GM12878 (cell line): ENCODE results near the gene FANK1. TPM values are rescaled to one million over a fixed set of nuclear protein-coding genes. Genes with fewer than 3 reads are reported as not detected.

Experiments
- ATAC-seq: fragments of 200-7000 bp; cut with Tn5 transposase; 3 replicates; pipeline ENCODE4 v1.9.1; 2020; ENCODE audit warnings: mild to moderate bottlenecking, moderate library complexity
- BruUV-seq: library from RNA; stranded (reverse); fragments of 400-500 nt; replicated peaks from 2 replicates; lab custom pipeline; 2021; lab: Mats Ljungman, UMichigan
- CTCF ChIA-PET: fragments of 300-600 bp; sonication (Branson Sonifier 250); formaldehyde crosslinking; extraction: SDS; loops from one replicate; lab custom pipeline; 2021; ENCODE audit warnings: inconsistent platforms; lab: Yijun Ruan, JAX
- POLR2A ChIA-PET: fragments of 350-600 bp; formaldehyde crosslinking; extraction: SDS; loops from one replicate; lab custom pipeline; 2021; ENCODE audit warnings: inconsistent platforms; lab: Charles Lee
- RAD21 ChIA-PET: fragments of 300-600 bp; sonication (Branson Sonifier 250); formaldehyde crosslinking; loops from one replicate; lab custom pipeline; 2023; ENCODE audit warnings: antibody characterized with exemption; ENCODE audit not compliant: unreplicated experiment; lab: Charles Lee
- SMC1A ChIA-PET: fragments of 300-600 bp; sonication (Branson Sonifier 250); formaldehyde crosslinking; loops from one replicate; lab custom pipeline; 2023; ENCODE audit not compliant: unreplicated experiment, uncharacterized antibody; lab: Charles Lee
- DNase-seq: peaks from one replicate; pipeline ENCODE4 v3.0.0-alpha.2; 2011; ENCODE audit warnings: low read depth, low spot score
- FAIRE-seq: peaks from 3 replicates; lab custom pipeline; 2011; peaks lifted over from hg19 to GRCh38; lab: Jason Lieb, UNC
- H2AFZ ChIP-seq: 2 replicates; pipeline ENCODE4 v1.6.0; 2011; ENCODE audit warnings: low read depth, low read length, control low read depth; ENCODE audit not compliant: control insufficient read depth
- H3K27ac ChIP-seq: 2 replicates; pipeline ENCODE4 v1.5.1; 2011; ENCODE audit warnings: control low read depth; ENCODE audit not compliant: control insufficient read depth, insufficient read depth
- H3K27me3 ChIP-seq, 2 experiments: replicated peaks in 1 of 2; 2 replicates each; pipeline versions ENCODE4 v1.6.0 to v1.6.1; 2011; ENCODE audit warnings: low read length in 1 of 2; ENCODE audit not compliant: control insufficient read depth in 2 of 2, insufficient read depth in 2 of 2
- H3K36me3 ChIP-seq, 2 experiments: 2 replicates each; pipeline ENCODE4 v1.5.1; 2011; ENCODE audit warnings: low read length in 1 of 2; ENCODE audit not compliant: control insufficient read depth in 2 of 2, insufficient read depth in 2 of 2
- H3K4me1 ChIP-seq: 2 replicates; pipeline ENCODE4 v1.6.1; 2011; ENCODE audit warnings: mild to moderate bottlenecking, low read length, moderate library complexity, mixed read lengths; ENCODE audit not compliant: control insufficient read depth, insufficient read depth
- H3K4me2 ChIP-seq: 2 replicates; pipeline ENCODE4 v1.6.0; 2011; ENCODE audit warnings: control low read depth; ENCODE audit not compliant: control insufficient read depth, insufficient read depth
- H3K4me3 ChIP-seq: fragments of 200-600 bp; sonication (generic); 2 replicates; pipeline ENCODE4 v1.5.1; 2016
- H3K79me2 ChIP-seq: 2 replicates; pipeline ENCODE4 v1.6.0; 2011; ENCODE audit warnings: low read length; ENCODE audit not compliant: control insufficient read depth, insufficient read depth
- H3K9ac ChIP-seq: 2 replicates; pipeline ENCODE4 v1.8.0; 2011; ENCODE audit warnings: low read length, control low read depth, mixed read lengths; ENCODE audit not compliant: control insufficient read depth, insufficient read depth
- H3K9me3 ChIP-seq: replicated peaks from 3 replicates; pipeline ENCODE4 v1.5.1; 2011; ENCODE audit warnings: mild to moderate bottlenecking, low read length; ENCODE audit not compliant: control insufficient read depth, insufficient read depth
- H4K20me1 ChIP-seq: 2 replicates; pipeline ENCODE4 v1.6.0; 2011; ENCODE audit not compliant: control insufficient read depth, insufficient read depth
- BMI1 ChIP-seq: fragments of 450-650 bp; IDR thresholded peaks from 2 replicates; pipeline ENCODE4 v1.6.1; 2016; ENCODE audit warnings: mild to moderate bottlenecking, moderate library complexity, borderline replicate concordance
- CHD4 ChIP-seq: fragments of 200-600 bp; sonication (generic); IDR thresholded peaks from 2 replicates; pipeline ENCODE4 v1.6.1; 2016; ENCODE audit warnings: mild to moderate bottlenecking
- JUNB ChIP-seq: IDR thresholded peaks from 2 replicates; pipeline ENCODE4 v1.6.1; 2016; ENCODE audit warnings: antibody characterized with exemption, mild to moderate bottlenecking
- RELA ChIP-seq: fragments of 450-650 bp; IDR thresholded peaks from 2 replicates; pipeline ENCODE4 v1.8.0; 2014; ENCODE audit warnings: borderline replicate concordance; ENCODE audit not compliant: partially characterized antibody
- ZNF207 ChIP-seq: fragments of 450-650 bp; IDR thresholded peaks from 2 replicates; pipeline ENCODE4 v1.6.1; 2014; ENCODE audit warnings: antibody characterized with exemption, mild to moderate bottlenecking, borderline replicate concordance
- WGBS: methylation state at CpG from one replicate; pipeline ENCODE4 v1.1.6; 2016; ENCODE audit warnings: low lambda C conversion rate; ENCODE audit not compliant: insufficient replicate concordance, insufficient coverage; ENCODE audit errors: missing lambda C conversion rate; 5-methylcytosine and 5-hydroxymethylcytosine counted together
- in situ Hi-C: fragments of 300-500 bp; cut with MboI; formaldehyde crosslinking; loops from 9 replicates; pipeline ENCODE4 v1.14.3; 2018; ENCODE audit warnings: mixed read lengths
- intact Hi-C: fragments of 100-400 bp; cut with micrococcal nuclease; formaldehyde crosslinking; loops from one replicate; pipeline ENCODE4 v1.14.2; 2022; ENCODE audit not compliant: unreplicated experiment
- polyA plus RNA-seq, 11 experiments: library from polyadenylated mRNA; depleted of rRNA in 4 of 11; unstranded in 6 of 11; stranded (reverse) in 5 of 11; fragments of >200 nt; fragmentation: Nextera tagmentation in 4 of 11; fragmentation: Illumina TruSeq in 1 of 11; extraction: Ambion mirVana in 4 of 11; extraction: Trizol in 1 of 11; gene quantifications; 1 replicate in 1 of 11; 2 replicates in 10 of 11; pipeline versions ENCODE4 v1.2.1 to v1.2.3, GENCODE V29; 2011 to 2016; ENCODE audit warnings: inconsistent platforms in 2 of 11, missing spikeins in 2 of 11, low read depth in 1 of 11
- total RNA-seq, 4 experiments: library from RNA; depleted of rRNA in 3 of 4; stranded (reverse); fragments of >200 nt in 3 of 4; fragmentation: Illumina TruSeq in 1 of 4; extraction: Trizol in 1 of 4; gene quantifications; 2 replicates each; pipeline versions ENCODE4 v1.2.1 to v1.2.3, GENCODE V29; 2013 to 2021
- TF ChIP-seq, protein P1 (sequence below): fragments of 450-650 bp; IDR thresholded peaks from 2 replicates; pipeline ENCODE4 v1.6.1; 2018; ENCODE audit warnings: mild to moderate bottlenecking, low read depth, moderate library complexity; ENCODE audit not compliant: partially characterized antibody
- TF ChIP-seq, protein P2 (sequence below): IDR thresholded peaks from 2 replicates; pipeline ENCODE4 v1.6.1; 2012; ENCODE audit warnings: improper control_type of control experiment, low read depth, low read length; ENCODE audit not compliant: insufficient replicate concordance
- TF ChIP-seq, protein P3 (sequence below): IDR thresholded peaks from 2 replicates; pipeline ENCODE4 v1.6.1; 2012; ENCODE audit warnings: mild to moderate bottlenecking, low read depth, low read length

The FANK1 gene
- total and polyA plus RNA-seq, 10 of the 15 experiments (the other 5 are each of a cell fraction or from before 2014, with no cell fraction given), result 0.07 to 0.16 (median 0.13) TPM; not detected in 6

DNA sequence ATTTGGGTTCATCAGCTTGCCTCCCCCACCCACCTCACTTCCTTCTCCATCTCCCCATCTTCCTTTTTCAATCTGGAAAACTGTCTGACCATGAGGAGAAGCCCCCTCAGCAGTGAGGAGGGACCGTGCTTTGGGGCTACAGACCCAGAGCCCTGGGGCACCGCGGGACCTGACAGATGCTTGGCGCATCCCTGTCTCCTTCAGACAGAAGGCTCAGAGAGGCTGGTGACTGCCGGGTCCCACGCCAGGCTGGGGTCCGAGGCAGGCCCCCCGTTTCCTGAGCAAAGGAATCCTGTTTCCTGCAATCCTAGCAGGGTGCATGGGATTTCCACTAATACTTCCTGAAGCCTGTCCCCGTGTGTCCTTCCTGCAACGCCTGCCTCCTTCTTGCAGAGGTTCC, 147.0 kb downstream of the FANK1 start (continued):
- no peak for TF ChIP-seq BMI1
- TF ChIP-seq, protein P1, sequence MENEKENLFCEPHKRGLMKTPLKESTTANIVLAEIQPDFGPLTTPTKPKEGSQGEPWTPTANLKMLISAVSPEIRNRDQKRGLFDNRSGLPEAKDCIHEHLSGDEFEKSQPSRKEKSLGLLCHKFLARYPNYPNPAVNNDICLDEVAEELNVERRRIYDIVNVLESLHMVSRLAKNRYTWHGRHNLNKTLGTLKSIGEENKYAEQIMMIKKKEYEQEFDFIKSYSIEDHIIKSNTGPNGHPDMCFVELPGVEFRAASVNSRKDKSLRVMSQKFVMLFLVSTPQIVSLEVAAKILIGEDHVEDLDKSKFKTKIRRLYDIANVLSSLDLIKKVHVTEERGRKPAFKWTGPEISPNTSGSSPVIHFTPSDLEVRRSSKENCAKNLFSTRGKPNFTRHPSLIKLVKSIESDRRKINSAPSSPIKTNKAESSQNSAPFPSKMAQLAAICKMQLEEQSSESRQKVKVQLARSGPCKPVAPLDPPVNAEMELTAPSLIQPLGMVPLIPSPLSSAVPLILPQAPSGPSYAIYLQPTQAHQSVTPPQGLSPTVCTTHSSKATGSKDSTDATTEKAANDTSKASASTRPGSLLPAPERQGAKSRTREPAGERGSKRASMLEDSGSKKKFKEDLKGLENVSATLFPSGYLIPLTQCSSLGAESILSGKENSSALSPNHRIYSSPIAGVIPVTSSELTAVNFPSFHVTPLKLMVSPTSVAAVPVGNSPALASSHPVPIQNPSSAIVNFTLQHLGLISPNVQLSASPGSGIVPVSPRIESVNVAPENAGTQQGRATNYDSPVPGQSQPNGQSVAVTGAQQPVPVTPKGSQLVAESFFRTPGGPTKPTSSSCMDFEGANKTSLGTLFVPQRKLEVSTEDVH, result no peak

GRCh38 chr10:126045861-126046260, 149.5 kb downstream of the FANK1 start:
- CTCF ChIA-PET, result no interaction called here
- Histone ChIP-seq H3K9me3 (no peaks in the 10 kb centered on the region; the same call in 2 of the 3 replicates), H3K4me1 (peaks cover 13% of the 10 kb centered on the region), H3K4me2 (no peak overlapping the region), H3K27me3 (no peaks in the 10 kb centered on the region), H3K27ac (no peak overlapping the region), H2AFZ (no peak overlapping the region), H4K20me1 (no peaks in the 10 kb centered on the region), H3K36me3 (no peaks in the 10 kb centered on the region), H3K79me2 (no peaks in the 10 kb centered on the region), H3K4me3 (no peak overlapping the region), H3K9ac (no peak overlapping the region)
- POLR2A ChIA-PET, result interaction anchor here (0.8 kb wide), 1 partner anchor 17 kb away, joined by 3 read pairs; no protein-coding TSS in a partner anchor
- ATAC-seq, result no peak
- RAD21 ChIA-PET, result no interaction called here
- SMC1A ChIA-PET, result no interaction called here
- intact Hi-C loops (no loop called here), in situ Hi-C loops (loop anchor here (10.0 kb wide), 1 partner anchor 341 kb away; no protein-coding TSS in a partner anchor)
- FAIRE-seq, result no peak
- DNase-seq, result no peak
- 47% methylated on average over 3 of the region's 3 CpGs for whole genome bisulfite sequencing
- no TSS peak for BruUV-seq
- TF ChIP-seq CHD4 (no peak), RELA (no peak), BMI1 (no peak), JUNB (no peak), ZNF207 (no peak)
- TF ChIP-seq, protein P2, sequence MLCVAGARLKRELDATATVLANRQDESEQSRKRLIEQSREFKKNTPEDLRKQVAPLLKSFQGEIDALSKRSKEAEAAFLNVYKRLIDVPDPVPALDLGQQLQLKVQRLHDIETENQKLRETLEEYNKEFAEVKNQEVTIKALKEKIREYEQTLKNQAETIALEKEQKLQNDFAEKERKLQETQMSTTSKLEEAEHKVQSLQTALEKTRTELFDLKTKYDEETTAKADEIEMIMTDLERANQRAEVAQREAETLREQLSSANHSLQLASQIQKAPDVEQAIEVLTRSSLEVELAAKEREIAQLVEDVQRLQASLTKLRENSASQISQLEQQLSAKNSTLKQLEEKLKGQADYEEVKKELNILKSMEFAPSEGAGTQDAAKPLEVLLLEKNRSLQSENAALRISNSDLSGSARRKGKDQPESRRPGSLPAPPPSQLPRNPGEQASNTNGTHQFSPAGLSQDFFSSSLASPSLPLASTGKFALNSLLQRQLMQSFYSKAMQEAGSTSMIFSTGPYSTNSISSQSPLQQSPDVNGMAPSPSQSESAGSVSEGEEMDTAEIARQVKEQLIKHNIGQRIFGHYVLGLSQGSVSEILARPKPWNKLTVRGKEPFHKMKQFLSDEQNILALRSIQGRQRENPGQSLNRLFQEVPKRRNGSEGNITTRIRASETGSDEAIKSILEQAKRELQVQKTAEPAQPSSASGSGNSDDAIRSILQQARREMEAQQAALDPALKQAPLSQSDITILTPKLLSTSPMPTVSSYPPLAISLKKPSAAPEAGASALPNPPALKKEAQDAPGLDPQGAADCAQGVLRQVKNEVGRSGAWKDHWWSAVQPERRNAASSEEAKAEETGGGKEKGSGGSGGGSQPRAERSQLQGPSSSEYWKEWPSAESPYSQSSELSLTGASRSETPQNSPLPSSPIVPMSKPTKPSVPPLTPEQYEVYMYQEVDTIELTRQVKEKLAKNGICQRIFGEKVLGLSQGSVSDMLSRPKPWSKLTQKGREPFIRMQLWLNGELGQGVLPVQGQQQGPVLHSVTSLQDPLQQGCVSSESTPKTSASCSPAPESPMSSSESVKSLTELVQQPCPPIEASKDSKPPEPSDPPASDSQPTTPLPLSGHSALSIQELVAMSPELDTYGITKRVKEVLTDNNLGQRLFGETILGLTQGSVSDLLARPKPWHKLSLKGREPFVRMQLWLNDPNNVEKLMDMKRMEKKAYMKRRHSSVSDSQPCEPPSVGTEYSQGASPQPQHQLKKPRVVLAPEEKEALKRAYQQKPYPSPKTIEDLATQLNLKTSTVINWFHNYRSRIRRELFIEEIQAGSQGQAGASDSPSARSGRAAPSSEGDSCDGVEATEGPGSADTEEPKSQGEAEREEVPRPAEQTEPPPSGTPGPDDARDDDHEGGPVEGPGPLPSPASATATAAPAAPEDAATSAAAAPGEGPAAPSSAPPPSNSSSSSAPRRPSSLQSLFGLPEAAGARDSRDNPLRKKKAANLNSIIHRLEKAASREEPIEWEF, result no peak
- TF ChIP-seq, protein P3, sequence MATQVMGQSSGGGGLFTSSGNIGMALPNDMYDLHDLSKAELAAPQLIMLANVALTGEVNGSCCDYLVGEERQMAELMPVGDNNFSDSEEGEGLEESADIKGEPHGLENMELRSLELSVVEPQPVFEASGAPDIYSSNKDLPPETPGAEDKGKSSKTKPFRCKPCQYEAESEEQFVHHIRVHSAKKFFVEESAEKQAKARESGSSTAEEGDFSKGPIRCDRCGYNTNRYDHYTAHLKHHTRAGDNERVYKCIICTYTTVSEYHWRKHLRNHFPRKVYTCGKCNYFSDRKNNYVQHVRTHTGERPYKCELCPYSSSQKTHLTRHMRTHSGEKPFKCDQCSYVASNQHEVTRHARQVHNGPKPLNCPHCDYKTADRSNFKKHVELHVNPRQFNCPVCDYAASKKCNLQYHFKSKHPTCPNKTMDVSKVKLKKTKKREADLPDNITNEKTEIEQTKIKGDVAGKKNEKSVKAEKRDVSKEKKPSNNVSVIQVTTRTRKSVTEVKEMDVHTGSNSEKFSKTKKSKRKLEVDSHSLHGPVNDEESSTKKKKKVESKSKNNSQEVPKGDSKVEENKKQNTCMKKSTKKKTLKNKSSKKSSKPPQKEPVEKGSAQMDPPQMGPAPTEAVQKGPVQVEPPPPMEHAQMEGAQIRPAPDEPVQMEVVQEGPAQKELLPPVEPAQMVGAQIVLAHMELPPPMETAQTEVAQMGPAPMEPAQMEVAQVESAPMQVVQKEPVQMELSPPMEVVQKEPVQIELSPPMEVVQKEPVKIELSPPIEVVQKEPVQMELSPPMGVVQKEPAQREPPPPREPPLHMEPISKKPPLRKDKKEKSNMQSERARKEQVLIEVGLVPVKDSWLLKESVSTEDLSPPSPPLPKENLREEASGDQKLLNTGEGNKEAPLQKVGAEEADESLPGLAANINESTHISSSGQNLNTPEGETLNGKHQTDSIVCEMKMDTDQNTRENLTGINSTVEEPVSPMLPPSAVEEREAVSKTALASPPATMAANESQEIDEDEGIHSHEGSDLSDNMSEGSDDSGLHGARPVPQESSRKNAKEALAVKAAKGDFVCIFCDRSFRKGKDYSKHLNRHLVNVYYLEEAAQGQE, result no peak
